ENCODE results near the gene NSUN2.

Gene NSUN2

GRCh38 chr5:6678385-6678784 is 45.5 kb upstream of the NSUN2 start:
- Histone ChIP-seq H3K27me3 (ENCODE audit: control insufficient read depth in 1 of 2, insufficient read depth in 1 of 2, low read length in 2 of 2) (peaks cover 0 to 3% of the 10 kb centered on the region in 2 experiments), H3K23ac (ENCODE audit: low read length in 2 of 2) (no peak overlapping the region), H4K91ac (ENCODE audit: low read length) (no peak overlapping the region), H3K4ac (ENCODE audit: low read depth in 1 of 2, low read length in 2 of 2) (no peak overlapping the region), H3K9ac (ENCODE audit: low read length) (no peak overlapping the region), H3K9me3 (ENCODE audit: control insufficient read depth, low read length) (no peaks in the 10 kb centered on the region), H3K18ac (ENCODE audit: low read depth in 1 of 2, low read length in 2 of 2) (no peak overlapping the region), H3K27ac (ENCODE audit: low read length, poor library complexity, severe bottlenecking) (no peak overlapping the region), H2AK5ac (ENCODE audit: low read length, severe bottlenecking) (no peak overlapping the region), H3K4me3 (ENCODE audit: insufficient read depth in 1 of 2, low read depth in 1 of 2, low read length in 2 of 2) (no peak overlapping the region), H2AFZ (ENCODE audit: low read depth, low read length) (no peak overlapping the region), H3K4me1 (ENCODE audit: control insufficient read depth, insufficient read depth, low read depth, low read length) (no peaks in the 10 kb centered on the region), H3K14ac (ENCODE audit: low read length in 2 of 2) (no peak overlapping the region), H2BK5ac (ENCODE audit: low read depth, low read length, poor library complexity, severe bottlenecking) (no peak overlapping the region), H3K4me2 (ENCODE audit: low read length, poor library complexity, severe bottlenecking) (no peak overlapping the region), H3K36me3 (ENCODE audit: control insufficient read depth in 1 of 2, insufficient read depth in 2 of 2, low read depth in 1 of 2, low read length in 2 of 2) (peaks cover 0 to 2% of the 10 kb centered on the region in 2 experiments), H4K8ac (ENCODE audit: low read length) (no peak overlapping the region), H2BK120ac (ENCODE audit: low read depth, low read length) (no peak overlapping the region), H2BK12ac (ENCODE audit: low read length in 2 of 2) (no peak overlapping the region), H2BK15ac (ENCODE audit: low read depth, poor library complexity, severe bottlenecking) (no peak overlapping the region), H3K79me1 (replicated peaks; ENCODE audit: low read length, poor library complexity, severe bottlenecking) (no peaks in the 10 kb centered on the region)
- DNase-seq: no peak
- 92% methylated on average over 1 of the region's 1 CpG for WGBS

- Histone ChIP-seq H4K8ac (ENCODE audit: low read length) (no peak overlapping the region), H3K27ac (ENCODE audit: low read length, poor library complexity, severe bottlenecking) (no peak overlapping the region), H3K14ac (ENCODE audit: low read length in 2 of 2) (no peak overlapping the region), H3K23ac (ENCODE audit: low read length in 2 of 2) (no peak overlapping the region), H3K18ac (ENCODE audit: low read depth in 1 of 2, low read length in 2 of 2) (no peak overlapping the region), H4K91ac (ENCODE audit: low read length) (no peak overlapping the region), H3K9ac (ENCODE audit: low read length) (no peak overlapping the region), H3K4me2 (ENCODE audit: low read length, poor library complexity, severe bottlenecking) (no peak overlapping the region), H2BK120ac (ENCODE audit: low read depth, low read length) (no peak overlapping the region), H2BK15ac (ENCODE audit: low read depth, poor library complexity, severe bottlenecking) (no peak overlapping the region), H3K9me3 (ENCODE audit: control insufficient read depth, low read length) (no peaks in the 10 kb centered on the region), H2BK5ac (ENCODE audit: low read depth, low read length, poor library complexity, severe bottlenecking) (no peak overlapping the region), H3K27me3 (ENCODE audit: control insufficient read depth in 1 of 2, insufficient read depth in 1 of 2, low read length in 2 of 2) (no peaks in the 10 kb centered on the region), H3K4me1 (ENCODE audit: control insufficient read depth, insufficient read depth, low read depth, low read length) (no peaks in the 10 kb centered on the region), H3K4me3 (ENCODE audit: insufficient read depth in 1 of 2, low read depth in 1 of 2, low read length in 2 of 2) (no peak overlapping the region), H3K79me1 (replicated peaks; ENCODE audit: low read length, poor library complexity, severe bottlenecking) (no peaks in the 10 kb centered on the region), H3K4ac (ENCODE audit: low read depth in 1 of 2, low read length in 2 of 2) (no peak overlapping the region), H2AFZ (ENCODE audit: low read depth, low read length) (no peak overlapping the region), H3K36me3 (ENCODE audit: control insufficient read depth in 1 of 2, insufficient read depth in 2 of 2, low read depth in 1 of 2, low read length in 2 of 2) (peaks cover 0 to 6% of the 10 kb centered on the region in 2 experiments), H2BK12ac (ENCODE audit: low read length in 2 of 2) (no peak overlapping the region), H2AK5ac (ENCODE audit: low read length, severe bottlenecking) (no peak overlapping the region)
- DNase-seq: peak; percentile 9
- 52% methylated on average over 1 of the region's 2 CpGs for WGBS
Observed at GRCh38 chr5:6676702-6677101, 43.9 kb upstream of the NSUN2 start.

GRCh38 chr5:6675784-6676491 is 43.1 kb upstream of the NSUN2 start:
- no peak overlapping the region for H2AFZ ChIP-seq (ENCODE audit: low read depth, low read length)
- over 99% methylated on average over 4 of the region's 5 CpGs for WGBS
- no peak overlapping the region for H2BK15ac ChIP-seq (ENCODE audit: low read depth, poor library complexity, severe bottlenecking)

GRCh38 chr5:6674886-6675285 is 42.0 kb upstream of the NSUN2 start:
- no peaks in the 10 kb centered on the region for H3K79me1 ChIP-seq (replicated peaks; ENCODE audit: low read length, poor library complexity, severe bottlenecking)

More at GRCh38 chr5:6675784-6676491, 43.1 kb upstream of the NSUN2 start:
- Histone ChIP-seq H2BK5ac (ENCODE audit: low read depth, low read length, poor library complexity, severe bottlenecking) (no peak overlapping the region), H3K36me3 (ENCODE audit: control insufficient read depth in 1 of 2, insufficient read depth in 2 of 2, low read depth in 1 of 2, low read length in 2 of 2) (peaks cover 0 to 6% of the 10 kb centered on the region in 2 experiments), H3K4me3 (ENCODE audit: insufficient read depth in 1 of 2, low read depth in 1 of 2, low read length in 2 of 2) (no peak overlapping the region), H3K14ac (ENCODE audit: low read length in 2 of 2) (no peak overlapping the region), H3K4me1 (ENCODE audit: control insufficient read depth, insufficient read depth, low read depth, low read length) (no peaks in the 10 kb centered on the region), H3K27me3 (ENCODE audit: control insufficient read depth in 1 of 2, insufficient read depth in 1 of 2, low read length in 2 of 2) (no peaks in the 10 kb centered on the region), H2AK5ac (ENCODE audit: low read length, severe bottlenecking) (no peak overlapping the region), H4K8ac (ENCODE audit: low read length) (no peak overlapping the region), H3K9me3 (ENCODE audit: control insufficient read depth, low read length) (no peaks in the 10 kb centered on the region), H3K23ac (ENCODE audit: low read length in 2 of 2) (no peak overlapping the region), H3K4me2 (ENCODE audit: low read length, poor library complexity, severe bottlenecking) (no peak overlapping the region), H3K18ac (ENCODE audit: low read depth in 1 of 2, low read length in 2 of 2) (no peak overlapping the region), H2BK120ac (ENCODE audit: low read depth, low read length) (no peak overlapping the region), H3K9ac (ENCODE audit: low read length) (no peak overlapping the region), H3K27ac (ENCODE audit: low read length, poor library complexity, severe bottlenecking) (no peak overlapping the region), H3K79me1 (replicated peaks; ENCODE audit: low read length, poor library complexity, severe bottlenecking) (no peaks in the 10 kb centered on the region), H4K91ac (ENCODE audit: low read length) (no peak overlapping the region), H3K4ac (ENCODE audit: low read depth in 1 of 2, low read length in 2 of 2) (no peak overlapping the region), H2BK12ac (ENCODE audit: low read length in 2 of 2) (no peak overlapping the region)
- DNase-seq: no peak

More at GRCh38 chr5:6674886-6675285, 42.0 kb upstream of the NSUN2 start:
- Histone ChIP-seq H3K18ac (ENCODE audit: low read depth in 1 of 2, low read length in 2 of 2) (no peak overlapping the region), H3K4me2 (ENCODE audit: low read length, poor library complexity, severe bottlenecking) (no peak overlapping the region), H3K4me1 (ENCODE audit: control insufficient read depth, insufficient read depth, low read depth, low read length) (no peaks in the 10 kb centered on the region), H2BK120ac (ENCODE audit: low read depth, low read length) (no peak overlapping the region), H3K9me3 (ENCODE audit: control insufficient read depth, low read length) (no peaks in the 10 kb centered on the region), H2BK15ac (ENCODE audit: low read depth, poor library complexity, severe bottlenecking) (no peak overlapping the region), H2AK5ac (ENCODE audit: low read length, severe bottlenecking) (no peak overlapping the region), H3K4ac (ENCODE audit: low read depth in 1 of 2, low read length in 2 of 2) (no peak overlapping the region), H4K8ac (ENCODE audit: low read length) (no peak overlapping the region), H3K27ac (ENCODE audit: low read length, poor library complexity, severe bottlenecking) (no peak overlapping the region), H3K4me3 (ENCODE audit: insufficient read depth in 1 of 2, low read depth in 1 of 2, low read length in 2 of 2) (no peak overlapping the region), H2AFZ (ENCODE audit: low read depth, low read length) (no peak overlapping the region), H3K23ac (ENCODE audit: low read length in 2 of 2) (no peak overlapping the region), H3K36me3 (ENCODE audit: control insufficient read depth in 1 of 2, insufficient read depth in 2 of 2, low read depth in 1 of 2, low read length in 2 of 2) (peaks cover 5 to 14% of the 10 kb centered on the region in 2 experiments), H3K27me3 (ENCODE audit: control insufficient read depth in 1 of 2, insufficient read depth in 1 of 2, low read length in 2 of 2) (no peaks in the 10 kb centered on the region), H3K9ac (ENCODE audit: low read length) (no peak overlapping the region), H4K91ac (ENCODE audit: low read length) (no peak overlapping the region), H3K14ac (ENCODE audit: low read length in 2 of 2) (no peak overlapping the region), H2BK5ac (ENCODE audit: low read depth, low read length, poor library complexity, severe bottlenecking) (no peak overlapping the region), H2BK12ac (ENCODE audit: low read length in 2 of 2) (no peak overlapping the region)
- no peak for DNase-seq
- 94% methylated on average over 6 of the region's 10 CpGs for WGBS

Measured in mesenchymal stem cell (in vitro differentiated cells and primary cell).